Hematopoietic multipotent progenitor cell treated with erythropoietin and hydrocortisone succinate and interleukin-3 and kit ligand, for 15 days (in vitro differentiated cells): Measurements from ENCODE around the gene SRMS.
"Not testable (repeated sequence)": the region's sequence is repeated elsewhere in the genome, so short reads cannot be mapped to it uniquely, and the experiment has no call there.

Experiments
- DNase-seq: peaks from one replicate; pipeline ENCODE4 v3.0.0-alpha.2; 2015; ENCODE audit warnings: low spot score

SRMS gene

DNA sequence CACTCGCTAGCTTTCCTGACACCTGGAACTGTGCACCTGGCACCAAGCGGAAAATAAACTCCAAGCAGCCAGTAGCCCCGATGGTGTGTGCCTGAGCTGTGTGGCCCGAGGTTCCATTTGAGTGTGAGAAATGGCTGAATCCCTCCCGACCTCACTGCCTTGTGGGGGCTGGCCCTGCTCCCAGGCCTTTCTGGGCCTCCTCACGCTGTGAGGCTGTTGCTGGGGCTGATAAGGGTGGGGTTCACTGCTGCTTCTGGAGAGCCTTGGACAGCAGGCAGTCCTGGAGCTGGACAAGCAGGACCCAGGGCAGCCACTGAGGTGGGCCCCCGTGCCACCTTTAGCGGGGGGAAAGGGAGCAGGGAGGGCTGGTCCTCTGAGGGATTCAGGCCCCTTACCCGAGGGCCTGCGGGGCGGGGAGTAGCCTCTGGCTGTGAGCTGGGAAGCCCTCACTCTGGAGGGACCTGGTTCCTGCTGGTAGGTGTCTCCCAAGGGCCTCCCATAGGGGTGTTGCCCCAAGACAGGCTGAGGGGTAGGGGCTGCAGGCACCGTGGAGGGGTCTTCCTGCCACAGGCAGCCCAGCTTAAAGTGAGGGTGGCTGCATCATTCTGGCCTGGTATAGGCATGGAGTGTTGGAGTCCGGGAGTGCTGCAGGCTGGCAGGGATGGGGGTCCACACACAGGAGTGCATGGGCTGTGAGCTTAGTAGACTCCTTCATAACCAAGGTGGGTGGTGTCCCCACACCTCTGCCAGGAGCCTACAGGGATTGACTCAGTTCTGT is 25.3 kb downstream of the SRMS start:
- no peak for DNase-seq

DNA sequence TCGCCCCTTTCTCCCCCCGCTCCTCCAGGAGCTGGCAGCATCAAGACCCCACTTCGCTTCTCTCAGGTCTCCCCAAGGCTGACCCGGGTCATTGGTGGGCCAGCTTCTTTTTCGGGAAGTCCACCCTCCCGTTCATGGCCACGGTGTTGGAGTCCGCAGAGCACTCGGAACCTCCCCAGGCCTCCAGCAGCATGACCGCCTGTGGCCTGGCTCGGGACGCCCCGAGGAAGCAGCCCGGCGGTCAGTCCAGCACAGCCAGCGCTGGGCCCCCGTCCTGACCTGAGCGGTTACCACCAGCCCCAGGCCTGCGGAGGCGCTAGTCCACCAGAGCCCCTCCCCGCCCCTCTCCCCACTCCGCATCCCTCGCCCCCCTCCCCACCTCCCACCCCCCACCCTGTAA is 25.9 kb downstream of the SRMS start:
- DNase-seq, result no peak

DNA sequence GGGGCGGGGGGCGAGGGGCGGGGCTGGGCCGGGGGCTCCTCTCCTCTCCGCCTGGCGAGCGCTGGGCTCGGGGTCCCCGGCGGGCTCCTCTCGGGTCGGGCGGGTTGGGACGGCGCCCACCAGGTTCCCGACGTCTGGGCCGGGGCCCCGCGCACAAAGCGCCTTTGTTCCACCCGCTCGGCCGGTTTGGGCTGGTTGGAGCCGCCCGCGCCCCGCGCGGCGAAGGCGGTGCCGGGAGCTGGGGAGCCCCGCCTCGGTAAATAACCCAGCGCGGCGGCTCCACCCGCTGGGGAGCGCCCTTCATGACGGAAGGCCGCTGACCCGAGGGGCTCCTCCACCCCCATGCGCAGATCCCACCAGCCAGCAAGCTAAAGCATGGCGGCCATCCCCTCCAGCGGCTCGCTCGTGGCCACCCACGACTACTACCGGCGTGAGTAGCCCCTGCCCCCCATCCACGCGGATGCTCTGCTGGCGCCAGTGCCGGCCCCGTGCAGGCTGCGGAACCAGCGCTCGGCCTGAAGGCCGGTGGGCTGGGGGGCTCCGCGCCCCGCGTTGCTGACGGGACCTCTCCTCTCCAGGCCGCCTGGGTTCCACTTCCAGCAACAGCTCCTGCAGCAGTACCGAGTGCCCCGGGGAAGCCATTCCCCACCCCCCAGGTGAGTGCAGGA is 26.5 kb downstream of the SRMS start:
- peak; percentile 62 for DNase-seq

DNA sequence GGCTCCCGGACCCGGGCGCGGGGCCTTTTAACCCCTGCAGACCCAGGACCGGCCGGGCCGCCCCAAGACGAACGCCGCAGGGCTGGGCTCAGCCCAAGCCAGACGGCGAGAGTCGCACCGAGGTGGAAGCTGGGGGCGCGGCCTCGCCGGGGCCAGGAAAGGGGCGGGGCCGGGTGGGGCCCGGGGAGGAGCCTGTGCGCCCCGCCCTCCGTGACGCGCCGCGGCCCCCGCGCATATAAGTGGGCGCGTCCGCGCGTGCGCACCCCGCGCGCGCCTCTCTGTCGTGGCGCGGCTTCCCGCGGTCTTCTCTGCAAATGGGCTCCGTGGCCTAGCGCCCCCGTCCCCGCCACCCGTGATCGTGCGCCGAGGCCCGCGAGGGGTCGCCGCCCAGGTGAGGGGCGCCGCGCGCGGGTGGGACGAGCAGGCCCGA is 27.0 kb downstream of the SRMS start, which contains the start of gene PPDPF:
Gene PPDPF (plus strand): TSS at position 262 of the 430 bp plus-strand sequence. CDS start 544 bp downstream, outside the sequence.
- DNase-seq, result peak; percentile 86

DNA sequence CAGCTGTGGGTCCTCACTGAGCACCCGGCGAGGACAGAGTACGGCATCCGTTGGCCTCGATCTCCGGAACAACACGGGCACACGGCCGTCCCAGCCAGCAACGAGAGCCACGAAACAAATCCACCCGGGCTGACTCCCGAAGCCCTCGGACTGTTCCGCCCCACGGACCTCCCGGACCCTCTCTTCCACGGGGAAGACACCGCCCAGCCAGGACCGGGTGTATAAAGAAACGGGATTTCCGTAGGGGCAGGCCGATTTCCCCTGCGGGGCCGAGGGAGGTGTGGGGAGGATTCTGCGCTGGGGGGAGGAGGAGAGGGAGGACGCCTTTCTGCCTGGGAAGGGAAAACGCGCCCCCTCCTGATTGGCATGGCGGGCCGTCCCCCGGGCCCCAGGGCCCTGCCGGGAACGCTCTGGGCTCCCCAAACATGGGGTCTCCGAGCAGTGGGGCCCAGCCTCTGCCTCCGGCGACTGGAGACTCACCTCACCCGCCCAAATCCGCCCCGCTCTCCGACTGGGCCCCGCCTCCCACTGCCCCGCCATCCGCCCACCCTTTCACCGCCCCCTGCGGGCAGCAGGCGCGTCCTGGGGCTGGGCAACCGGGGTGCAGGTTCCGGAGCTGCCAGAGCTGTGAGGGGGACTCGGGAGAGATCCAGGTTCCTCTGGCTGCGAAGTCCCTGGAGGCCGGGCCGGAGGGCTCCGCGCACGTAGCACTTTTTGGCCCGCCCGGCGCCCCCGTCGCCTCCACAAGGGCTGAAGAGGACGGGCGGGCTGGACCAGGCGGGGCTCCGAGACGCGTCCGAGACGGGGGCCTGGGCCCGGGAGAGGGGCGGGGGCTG is 27.7 kb downstream of the SRMS start:
- DNase-seq, result no peak

DNA sequence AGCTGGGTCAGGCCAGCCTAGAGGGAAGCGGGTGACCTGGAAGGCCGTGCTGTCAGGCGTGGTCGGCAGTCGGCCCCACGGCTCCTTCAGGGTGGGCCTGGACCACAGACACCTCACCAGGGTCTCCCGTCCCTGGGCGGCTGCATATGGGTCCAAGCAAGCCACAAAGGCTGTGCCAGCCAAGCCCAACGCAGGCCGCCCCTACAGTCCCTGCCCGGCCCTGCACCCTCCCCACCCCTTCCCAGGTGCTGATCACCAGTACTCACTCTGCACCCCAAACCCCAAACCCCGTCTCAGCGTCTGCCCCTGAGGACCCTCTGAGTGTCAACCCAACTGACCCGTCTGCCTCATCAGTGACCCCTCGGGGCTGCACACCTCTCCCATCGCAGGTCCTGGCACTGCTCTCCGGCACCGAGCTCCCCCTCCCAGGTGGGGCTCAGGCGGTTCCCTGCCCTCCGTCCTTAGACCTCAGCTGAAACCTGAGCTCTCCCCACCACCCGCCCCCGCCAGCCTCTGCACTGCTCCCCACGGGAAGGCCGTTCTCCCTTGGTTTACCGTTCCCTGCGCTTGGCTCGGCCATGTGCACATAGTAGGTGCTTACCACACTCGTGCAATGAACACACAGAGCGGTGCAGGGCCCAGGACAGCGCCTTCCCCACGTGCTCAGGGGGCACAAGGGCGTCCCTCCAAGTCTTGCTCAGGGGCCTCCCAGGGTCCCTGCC is 28.4 kb downstream of the SRMS start:
- DNase-seq, result no peak

DNA sequence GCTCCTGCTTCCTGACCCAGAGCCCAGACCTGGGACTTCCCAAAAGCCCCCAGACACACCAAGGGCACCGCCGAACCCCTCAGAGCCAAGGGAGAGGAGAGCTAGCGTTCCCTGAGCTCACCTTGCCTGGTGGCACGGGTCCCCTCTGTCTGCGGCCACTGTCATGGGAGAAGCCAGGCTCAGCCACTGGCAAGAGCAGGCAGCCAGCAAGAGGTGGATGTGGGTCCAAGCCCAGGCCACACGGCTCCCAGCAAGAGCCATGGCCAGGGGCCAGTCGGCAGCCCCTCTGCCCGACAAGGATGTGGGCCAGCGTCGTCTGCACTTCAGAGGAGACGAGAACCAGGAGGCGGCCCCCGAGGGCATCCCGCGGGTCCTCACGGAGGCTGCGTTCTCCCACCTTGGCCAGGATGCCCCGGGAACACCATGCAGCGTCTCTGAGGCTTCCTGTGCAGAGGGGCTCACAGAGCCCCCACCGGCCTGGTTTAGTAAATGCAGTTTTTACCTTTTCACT is 29.1 kb downstream of the SRMS start:
- DNase-seq, result no peak

DNA sequence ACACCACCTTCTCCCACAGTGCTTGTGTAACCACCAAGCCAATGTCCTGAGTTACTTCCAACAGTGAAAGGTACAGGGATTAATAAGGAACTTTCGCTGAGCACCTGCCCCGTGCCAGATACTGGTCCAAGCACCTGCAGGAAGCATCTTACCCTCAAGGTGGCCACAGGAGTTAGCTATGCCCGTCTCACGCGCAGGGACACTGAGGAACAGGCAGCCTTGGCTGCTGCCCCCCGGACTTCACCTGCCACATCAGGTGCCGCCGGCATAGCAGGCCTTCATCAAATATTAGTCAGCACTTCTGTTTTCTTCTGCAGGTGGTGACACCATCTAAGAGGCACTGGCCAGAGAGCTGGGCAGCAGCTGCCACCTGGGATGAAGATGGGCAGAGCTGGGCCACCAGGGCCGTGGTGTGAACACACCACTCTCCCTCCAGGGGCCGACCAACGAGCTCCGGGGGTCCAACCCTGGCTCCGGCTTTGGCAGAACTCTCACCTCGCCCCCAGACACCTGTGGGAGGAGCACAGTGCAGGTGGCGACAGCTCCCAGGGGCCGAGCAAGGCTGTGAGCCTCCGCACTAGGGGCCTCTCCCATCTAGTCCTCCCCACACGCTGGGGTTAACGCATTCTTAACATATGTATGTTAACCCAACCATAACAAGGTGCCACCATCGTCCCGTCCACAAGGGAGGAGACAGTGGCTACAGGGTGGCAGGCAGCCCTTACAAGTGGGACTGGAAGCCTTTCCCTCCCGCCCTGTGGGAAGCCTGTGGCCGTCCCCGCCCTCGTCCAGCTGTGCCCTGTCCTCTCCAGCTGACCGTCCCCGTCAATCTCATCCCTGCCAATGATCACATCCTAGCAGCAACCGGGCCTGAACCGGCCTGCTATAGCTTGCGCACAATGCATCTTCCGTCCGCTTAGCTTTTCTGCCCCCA is 29.9 kb downstream of the SRMS start:
- DNase-seq, result no peak

DNA sequence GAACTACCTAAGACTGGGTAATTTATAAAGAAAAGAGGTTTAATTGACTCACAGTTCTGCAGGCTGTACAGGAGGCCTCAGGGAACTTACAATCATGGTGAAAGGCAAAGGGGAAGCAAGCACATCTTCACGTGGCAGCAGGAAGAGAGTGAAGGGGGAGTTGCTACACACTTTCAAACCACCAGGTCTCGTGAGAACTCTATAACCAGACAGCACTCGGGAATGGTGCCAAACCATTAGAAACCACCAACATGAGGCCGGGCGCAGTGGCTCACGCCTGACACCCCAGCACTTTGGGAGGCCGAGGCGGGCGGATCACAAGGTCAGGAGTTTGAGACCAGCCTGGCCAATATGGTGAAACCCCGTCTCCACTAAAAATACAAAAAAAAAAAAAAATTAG is 33.0 kb downstream of the SRMS start:
- not testable (repeated sequence) for DNase-seq

DNA sequence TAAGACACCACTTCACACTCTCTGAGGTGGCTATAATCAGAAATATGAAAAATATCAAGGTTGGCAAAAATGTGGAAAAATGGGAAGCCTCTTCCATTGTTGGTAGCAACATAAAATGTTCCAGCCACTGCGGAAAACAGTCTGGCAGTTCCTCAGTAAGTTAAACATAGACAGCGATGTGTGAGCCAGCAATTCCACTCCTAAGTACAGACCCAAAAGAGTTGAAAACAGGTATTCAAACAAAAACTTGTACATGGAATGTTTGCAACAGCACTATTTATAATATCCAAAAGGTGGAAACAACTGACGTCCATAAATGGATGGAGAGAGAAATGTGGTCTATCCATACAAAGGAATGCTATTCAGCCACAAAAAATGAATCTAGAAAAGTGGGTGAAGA is 34.3 kb downstream of the SRMS start:
- no peak for DNase-seq

DNA sequence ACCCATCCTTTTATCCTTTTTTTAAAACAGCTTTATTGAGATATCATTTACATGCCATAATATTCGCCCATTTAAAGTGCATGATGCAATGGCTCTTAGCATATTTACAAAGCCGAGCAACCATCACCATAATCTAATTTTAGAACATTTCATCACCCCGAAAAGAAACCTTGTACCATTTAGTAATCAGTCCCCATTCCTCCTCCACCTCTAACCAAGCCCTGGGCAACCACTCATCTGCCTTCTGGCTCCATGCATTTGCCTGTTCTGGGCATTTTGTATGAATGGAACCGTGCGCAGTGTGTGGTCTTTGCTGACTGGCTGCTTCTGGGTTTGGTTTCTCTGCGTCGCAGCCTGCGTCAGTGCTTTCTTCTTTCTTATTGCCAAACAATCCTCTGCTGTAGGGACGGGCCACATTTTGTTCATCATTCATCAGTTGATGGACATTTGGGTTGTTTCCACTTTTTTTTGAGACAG is 38.4 kb downstream of the SRMS start:
- DNase-seq, result no peak

DNA sequence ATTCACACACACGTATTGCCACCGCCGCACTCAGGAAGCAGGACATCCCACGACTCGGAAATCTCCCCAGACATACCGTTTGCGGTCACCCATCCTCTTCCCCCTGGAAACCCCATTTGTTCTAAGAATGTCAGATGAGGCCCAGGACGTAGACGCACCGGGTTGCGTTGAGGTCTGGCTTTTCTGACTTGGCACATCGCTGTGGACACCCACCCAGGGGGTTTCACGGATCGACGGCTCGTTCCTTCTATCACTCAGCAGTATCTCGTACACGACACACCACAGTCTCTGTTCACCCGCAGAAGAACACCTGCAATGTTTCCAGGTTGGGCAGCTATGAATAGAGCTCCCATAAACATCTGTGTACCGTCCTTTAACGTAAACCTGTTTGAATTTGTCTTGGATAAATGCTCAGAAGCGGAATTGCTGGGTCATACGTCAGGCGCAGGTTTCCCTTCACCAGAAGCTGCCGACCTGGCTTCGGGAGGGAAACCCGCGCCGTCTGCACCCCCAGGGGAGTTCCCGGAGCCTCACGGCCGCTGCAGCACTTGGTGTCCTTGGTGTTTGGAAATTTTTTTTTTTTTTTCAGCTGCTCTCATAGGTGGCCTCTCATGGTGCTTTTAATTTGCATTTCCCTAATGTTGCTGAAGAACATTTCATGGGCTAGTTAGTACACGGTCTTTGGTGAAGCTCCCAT is 39.3 kb downstream of the SRMS start:
- DNase-seq, result no peak

DNA sequence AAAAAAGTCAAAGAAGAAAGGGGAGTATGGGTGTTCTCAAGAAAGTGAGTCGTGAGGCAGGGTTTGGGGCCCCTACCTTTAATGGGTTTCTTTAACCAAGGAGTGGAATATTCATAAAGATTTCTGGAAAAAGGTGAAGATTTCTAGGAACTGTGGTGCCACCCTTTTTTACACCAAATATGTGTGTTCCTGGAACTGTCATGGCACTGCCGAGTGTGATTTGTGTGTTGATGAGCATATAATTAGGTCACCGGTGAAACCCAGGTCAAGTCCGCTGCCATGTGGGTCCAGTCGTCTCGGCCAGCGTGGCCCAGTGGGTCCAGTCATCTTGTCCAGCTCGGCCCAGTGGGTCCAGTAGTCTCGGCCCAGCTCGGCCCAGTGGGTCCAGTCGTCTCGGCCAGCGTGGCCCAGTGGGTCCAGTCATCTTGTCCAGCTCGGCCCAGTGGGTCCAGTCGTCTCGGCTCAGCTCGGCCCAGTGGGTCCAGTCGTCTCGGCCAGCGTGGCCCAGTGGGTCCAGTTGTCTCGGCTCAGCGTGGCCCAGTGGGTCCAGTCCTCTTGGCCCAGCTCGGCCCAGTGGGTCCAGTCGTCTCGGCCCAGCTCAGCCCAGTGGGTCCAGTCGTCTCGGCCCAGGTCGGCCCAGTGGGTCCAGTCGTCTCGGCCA is 40.3 kb downstream of the SRMS start:
- DNase-seq, result no peak

DNA sequence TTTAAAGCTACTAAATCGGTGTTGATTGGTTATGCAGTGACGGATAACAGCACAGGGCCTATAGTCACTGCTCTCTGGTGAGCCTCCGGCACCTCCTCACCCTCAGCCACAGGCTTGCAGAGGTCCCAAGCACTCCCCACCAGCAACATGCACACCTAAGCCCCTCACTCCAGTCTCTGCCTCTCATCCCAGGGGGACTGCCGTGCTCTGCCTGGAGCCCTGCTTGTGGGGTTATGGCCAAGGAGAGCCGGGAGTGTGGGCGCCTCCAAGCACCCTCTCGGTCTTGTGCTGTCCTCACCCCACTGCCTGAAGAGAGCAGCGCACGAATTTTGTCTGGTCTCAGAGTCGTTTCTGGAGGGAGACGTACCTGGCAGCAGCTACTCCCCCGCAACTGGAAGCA is 41.8 kb downstream of the SRMS start:
- no peak for DNase-seq

DNA sequence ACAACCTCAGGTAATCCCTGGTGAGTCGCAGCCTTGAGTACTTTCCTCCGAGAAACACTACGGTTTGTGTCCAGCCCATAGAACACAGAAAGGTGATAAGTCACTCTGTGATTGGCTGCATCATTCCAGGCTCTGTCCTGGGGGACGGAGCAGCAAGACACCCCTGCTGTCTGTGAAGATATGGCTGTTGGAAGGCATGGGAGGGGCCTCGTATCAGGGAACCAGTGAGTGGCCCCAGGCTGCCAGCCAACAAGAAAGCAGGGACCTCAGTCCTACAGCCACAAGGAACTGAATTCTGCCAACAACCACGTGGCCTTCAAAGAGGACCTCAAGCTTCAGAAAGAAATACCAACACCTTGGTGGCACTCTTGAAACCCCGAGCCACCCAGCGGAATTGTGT is 42.3 kb downstream of the SRMS start:
- no peak for DNase-seq

DNA sequence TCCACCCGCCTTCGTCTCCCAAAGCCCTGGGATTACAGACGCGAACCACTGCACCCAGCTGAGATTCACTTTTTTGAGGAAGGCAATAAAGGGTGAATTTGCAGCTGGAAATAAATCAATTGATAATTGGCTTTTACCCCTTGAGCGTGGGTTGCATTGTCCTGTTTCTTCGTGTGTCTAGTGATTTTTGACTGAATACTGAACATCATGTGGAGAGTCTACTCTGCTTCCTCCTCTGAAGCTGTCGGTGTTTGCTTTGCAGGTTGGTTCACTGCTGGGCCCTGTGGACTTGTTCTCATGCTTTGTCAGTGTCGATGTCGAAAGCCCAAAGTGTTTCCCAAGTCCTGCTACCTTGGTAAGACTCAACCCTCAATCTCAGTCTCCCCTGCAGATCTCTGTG is 42.9 kb downstream of the SRMS start:
- DNase-seq, result no peak

DNA sequence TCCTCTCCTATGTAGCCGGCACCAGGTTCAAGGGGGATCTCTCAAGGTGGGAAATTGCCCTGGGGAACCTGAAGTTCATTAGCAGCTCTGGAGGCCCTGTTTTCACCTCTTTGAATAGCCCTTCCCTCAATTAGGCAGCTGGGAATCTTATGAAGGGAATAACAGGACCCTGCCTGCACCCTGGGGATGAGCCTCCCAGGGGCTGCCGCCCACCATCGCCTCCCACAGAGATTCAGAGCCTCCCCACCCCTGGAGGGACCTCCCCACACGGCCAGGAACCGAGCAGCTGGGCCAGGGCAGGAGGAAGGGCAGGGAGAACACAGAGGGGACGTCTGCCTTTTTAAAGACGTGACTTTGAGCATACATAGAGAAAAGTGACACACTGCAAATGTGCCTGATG is 44.0 kb downstream of the SRMS start:
- DNase-seq, result no peak

DNA sequence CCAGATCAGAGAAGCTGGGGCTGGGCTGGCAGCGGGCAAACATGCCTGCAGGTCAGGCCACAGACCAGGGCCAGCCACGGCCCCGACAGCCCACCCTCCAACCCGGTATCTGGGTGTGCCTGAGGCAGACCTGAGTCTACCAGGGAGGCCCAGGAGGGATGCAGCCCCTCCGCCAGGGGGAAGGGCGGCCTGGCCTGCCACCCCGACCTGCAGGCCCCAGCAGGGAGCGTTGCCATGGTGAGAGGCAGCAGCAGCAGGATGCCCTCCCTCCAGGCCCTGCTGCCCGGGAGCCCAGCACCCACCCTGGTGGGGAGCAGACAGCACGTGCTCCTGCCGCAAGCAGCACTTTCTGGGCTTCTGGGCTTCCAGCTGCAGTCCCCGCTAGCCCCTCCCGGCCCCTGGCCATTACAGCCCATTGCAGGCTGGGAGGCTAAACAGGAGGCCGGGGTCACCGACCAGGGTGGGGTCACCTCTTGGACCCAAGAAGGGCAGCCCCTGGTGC is 44.8 kb downstream of the SRMS start:
- DNase-seq, result no peak
